Islet precursor cell (in vitro differentiated cells): ENCODE results near the gene CLN6.
"Not testable (repeated sequence)": the region's sequence is repeated elsewhere in the genome, so short reads cannot be mapped to it uniquely, and the experiment has no call there.

Source experiments
- DNase-seq: peaks from one replicate; pipeline ENCODE4 v3.0.0-alpha.2; 2018

The CLN6 gene

GRCh38 chr15:68205558-68205944, 24.0 kb downstream of the CLN6 start:
- no peak for DNase-seq

GRCh38 chr15:68204776-68205557, 24.6 kb downstream of the CLN6 start, which contains the start of gene CALML4:
CALML4 (minus strand) TSS chr15:68205332; CDS start chr15:68205247, 85 bp downstream.
- DNase-seq = peak; percentile 56

GRCh38 chr15:68204361-68204760, 25.2 kb downstream of the CLN6 start:
- DNase-seq = no peak

GRCh38 chr15:68203956-68204355, 25.6 kb downstream of the CLN6 start:
- DNase-seq = no peak

DNA sequence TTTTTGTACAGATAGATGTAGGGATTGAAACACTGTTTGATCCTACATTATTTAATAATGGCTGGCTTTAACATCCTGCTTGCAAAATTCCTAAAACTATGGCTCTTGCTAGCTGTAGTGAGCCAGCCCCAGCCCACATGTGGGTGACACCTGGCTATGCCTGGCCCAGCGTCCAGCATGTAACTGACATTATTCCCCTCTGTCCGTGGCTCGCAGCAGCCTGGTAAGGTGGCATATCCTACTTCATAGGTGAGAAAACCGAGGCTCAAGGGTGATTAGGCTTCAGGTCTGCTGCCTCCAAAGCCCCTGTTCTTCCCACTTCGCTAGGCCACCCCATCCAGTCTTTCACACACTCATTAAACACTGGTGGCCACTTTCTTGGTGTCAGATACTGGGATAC, 26.0 kb downstream of the CLN6 start:
- DNase-seq = no peak

- not testable (repeated sequence) for DNase-seq
Observed at GRCh38 chr15:68202994-68203393, 26.5 kb downstream of the CLN6 start.

DNA sequence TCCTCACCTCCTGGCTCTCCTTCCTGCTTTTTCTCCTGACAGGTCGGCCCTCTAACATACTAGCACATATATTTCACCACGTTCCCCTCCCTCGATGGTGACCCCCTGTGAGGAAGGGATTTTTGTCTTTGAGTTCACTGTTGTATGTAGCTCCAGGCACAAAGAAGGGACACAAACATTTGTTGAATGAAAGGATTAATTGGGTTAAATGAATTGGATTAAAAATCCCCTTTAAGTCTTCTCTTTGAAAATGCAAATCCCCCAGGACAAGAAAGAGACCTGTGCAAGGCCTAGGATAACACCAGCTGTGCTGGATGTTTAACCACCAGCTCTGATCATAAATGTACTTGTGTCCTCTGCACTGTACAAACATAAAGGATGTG, 27.7 kb downstream of the CLN6 start:
- no peak for DNase-seq

DNA sequence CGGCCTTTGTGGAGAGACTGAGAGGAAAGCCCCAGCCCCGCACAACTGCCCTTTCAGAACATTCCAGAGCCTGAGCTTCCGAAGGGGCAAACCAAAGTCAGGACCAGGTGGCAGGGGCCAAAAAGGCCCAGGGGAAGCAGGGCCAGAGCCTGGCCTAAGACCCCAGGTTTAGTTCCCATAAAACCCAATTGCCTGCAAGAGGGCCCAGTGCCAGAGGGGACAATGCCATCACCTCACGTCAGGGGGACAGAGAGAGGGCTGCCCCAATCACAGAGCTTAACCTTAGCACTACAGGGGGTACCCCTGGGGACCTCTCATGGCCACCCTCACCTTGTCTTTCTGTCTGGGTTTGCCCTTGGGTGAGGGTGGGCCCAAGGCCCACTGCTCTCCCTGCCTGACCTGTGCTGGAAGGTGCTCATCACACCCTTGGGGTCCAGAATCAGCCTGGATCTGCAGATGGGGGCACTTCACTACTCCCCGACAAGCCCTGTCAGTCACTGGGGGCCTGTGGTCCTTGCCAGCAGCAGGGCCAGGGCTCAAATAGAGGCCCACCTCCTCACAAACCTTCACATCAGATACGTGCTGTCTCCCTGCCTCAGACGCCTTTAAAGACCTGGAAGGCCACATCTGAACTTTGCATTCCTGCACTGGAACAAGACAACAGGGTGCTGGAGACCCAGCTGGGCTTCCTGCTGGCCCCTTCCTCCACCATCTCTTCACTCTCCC, 28.2 kb downstream of the CLN6 start:
- no peak for DNase-seq

GRCh38 chr15:68200016-68200861, 29.3 kb downstream of the CLN6 start:
- peak; percentile 62 for DNase-seq

DNA sequence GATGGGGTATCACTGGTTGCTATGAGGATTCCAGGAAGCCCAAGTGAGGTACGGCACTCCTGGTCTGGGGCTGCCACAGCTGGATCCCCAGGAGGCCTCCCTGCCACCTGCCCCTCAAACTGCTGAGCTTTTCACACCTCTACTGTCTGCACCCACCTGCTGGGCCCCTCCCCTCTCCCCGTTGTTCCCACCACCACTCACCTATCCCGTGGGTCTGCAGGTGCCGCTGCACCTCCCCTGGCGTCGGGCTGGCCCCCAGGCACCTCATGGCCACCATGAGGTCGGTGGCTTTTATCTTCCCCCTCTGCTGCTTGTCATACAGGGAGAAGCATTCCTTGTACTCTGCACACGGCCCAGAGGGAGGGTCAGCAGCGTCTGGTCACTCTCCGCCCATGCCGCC, 30.2 kb downstream of the CLN6 start:
- no peak for DNase-seq

DNA sequence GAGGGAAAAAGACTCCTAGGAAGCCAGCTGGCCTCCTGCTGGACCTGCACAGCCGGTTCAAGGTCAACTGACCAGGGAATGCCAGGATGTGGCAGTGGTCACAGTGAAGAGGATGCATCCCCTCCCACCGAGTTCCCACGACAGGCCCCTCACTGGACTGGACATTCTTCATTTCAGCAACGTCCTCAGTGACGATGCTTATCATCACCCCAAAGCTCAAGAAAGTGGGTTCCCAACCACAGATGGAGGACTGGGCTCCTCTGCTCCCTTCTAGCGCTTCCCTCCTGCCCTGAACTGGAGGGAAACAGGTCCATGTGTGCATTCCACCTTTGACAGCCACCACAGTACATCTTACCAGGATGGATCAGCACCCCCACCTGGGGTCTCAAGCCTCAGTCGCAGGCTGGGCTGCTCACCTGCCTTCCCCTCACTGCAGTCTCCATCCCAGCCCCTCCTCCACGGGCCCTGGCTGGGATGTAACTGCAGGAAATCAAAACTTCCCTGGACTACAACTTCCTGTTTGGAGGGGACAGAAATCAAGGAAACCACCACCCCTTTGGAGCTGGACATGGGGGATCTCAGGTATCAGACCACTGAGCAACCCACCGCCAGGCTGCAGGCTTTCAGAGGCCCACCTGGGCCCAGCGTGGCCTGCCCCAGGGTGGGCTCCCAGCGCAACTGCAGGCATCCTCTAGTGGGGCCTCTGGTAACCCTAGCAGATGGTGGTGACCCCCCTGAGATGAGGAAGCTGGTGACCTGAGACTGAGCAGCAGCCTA, 31.7 kb downstream of the CLN6 start:
- no peak for DNase-seq

GRCh38 chr15:68197170-68197492, 32.4 kb downstream of the CLN6 start:
- no peak for DNase-seq

- DNase-seq = no peak
Observed at GRCh38 chr15:68196445-68197169, 32.9 kb downstream of the CLN6 start.

DNA sequence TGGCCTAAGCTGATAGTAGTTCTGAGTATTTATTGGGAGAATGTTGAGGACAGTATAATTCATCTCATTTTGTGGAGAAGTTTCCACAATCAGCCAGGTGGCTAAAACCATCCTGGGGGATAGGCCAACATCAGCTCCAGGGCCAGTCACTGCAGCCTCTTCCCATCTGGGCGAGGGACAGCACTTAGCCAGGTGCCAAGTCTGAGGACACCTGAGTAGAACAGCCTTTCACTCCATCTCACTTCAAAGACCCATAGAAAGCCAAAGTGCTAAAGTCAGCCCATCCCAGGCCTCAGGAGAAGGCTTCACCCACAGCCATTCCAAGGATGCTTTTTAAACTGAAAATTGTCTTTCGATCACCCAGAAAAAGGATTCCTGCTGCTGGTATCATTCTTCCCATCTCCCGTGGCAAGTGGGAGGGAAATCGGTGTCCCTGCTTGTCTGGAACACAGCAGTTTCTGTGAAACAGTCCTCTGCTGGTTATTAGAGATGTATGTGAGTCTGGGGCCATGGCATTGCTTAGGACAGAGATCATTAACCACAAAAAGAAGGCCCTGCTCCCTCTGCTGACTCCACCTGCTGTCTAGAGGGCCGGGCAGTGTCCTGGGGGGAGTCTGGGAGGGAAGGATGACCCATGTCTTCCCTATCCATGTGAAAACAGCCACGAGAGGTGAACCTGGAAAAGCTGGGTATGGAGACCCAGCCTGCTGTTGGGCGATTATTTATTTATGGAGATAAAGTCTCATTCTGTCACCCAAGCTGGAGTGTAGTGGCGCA, 34.0 kb downstream of the CLN6 start:
- DNase-seq = no peak

DNA sequence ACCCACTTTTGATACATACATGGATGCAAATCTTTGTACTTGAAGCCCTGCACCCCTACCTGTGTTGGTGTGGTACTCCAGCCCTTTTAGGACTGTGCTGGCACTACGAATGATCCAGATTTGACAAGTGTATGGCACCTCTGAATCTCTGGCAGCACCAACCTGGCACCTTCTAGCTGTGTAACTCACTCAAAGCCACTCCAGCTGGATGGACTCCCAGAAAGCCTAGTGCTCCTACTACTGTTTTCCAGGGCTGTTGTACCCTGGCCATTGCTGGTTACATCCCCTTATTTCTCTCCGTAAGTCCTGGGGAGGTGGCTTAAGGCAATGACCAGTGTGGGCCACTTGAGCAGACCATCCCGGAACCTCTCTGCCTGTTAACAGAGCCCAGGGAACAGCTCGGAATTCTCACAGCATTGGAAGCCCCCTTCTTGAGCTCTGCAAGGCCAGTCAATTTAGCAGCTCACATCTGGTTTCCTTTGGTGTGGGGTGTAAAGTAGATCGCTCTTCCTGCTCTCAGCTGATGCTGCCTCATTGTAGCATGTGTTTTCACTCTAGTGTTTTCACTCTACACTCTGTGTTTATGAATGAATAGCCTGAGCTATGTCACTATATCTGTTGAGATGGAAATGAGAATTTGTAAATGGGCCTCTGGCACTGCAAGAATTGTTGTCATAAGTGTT, 36.6 kb downstream of the CLN6 start:
- DNase-seq = no peak

- no peak for DNase-seq
Observed at GRCh38 chr15:68192117-68192516, 37.4 kb downstream of the CLN6 start.

GRCh38 chr15:68191555-68191954, 38.0 kb downstream of the CLN6 start:
- no peak for DNase-seq

DNA sequence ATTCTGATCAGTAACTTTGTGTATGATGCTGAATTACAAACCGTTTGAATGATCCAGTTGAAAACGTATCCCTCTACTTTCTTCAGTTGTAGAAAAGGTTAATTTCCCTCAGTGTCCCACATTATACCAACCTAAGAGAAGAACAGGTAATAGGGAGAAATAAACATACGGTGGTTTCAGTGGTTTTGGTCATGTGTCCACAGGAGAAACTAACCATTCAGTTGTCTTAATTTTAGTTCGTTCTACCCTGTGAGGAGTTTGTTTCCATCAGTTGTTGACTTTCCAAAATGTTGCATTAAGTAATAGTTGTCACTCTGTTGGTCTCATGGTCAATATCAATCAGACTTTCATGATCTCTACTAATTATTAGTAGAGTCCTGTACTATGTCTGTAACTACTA, 39.5 kb downstream of the CLN6 start:
- no peak for DNase-seq

DNA sequence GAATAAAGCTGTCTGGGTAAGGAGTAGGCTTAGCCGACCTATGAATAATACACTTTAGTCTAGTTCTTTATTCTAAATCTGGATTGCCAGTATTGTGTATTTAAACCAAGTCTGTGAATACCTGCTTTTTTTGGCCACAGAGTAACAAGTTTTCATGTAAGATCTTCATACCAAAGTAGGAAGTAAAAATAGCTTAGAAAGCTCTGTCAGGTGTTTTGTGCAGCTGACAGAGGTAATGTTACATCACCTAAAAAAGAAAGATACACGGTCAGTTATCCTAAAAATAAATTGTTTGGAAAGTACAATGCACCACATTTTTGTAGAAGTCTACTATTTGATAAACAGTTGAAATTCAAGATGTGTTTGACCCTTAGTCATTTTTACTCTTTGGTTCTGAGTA, 40.9 kb downstream of the CLN6 start:
- DNase-seq = no peak

DNA sequence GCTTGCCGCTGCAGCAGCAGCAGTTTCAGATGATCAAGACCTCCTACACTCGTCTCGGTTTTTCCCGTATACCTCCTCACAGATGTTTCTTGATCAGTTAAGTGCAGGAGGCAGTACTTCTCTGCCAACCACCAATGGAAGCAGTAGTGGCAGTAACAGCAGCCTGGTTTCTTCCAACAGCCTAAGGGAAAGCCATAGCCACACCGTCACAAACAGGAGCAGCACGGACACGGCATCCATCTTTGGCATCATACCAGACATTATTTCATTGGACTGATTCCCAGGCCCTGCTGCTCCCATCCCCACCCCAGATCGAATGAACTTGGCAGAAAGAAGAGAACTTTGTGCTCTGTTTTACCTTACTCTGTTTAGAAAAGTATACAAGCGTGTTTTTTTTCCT, 42.0 kb downstream of the CLN6 start:
- no peak for DNase-seq
